ACC112 (cell line): ENCODE measurements around the gene ACADVL.

ENCODE experiments used
- H2AFZ ChIP-seq: fragments of 200-600 bp; sonication (generic); one replicate; pipeline ENCODE4 v1.6.0; 2017; ENCODE audit warnings: antibody characterized with exemption, low read length; ENCODE audit not compliant: unreplicated experiment
- H3K27ac ChIP-seq: fragments of 200-600 bp; sonication (generic); 2 replicates; pipeline ENCODE4 v1.5.1; 2014; ENCODE audit warnings: low read depth, mild to moderate bottlenecking, antibody characterized with exemption, low read length, moderate library complexity
- H3K27me3 ChIP-seq: fragments of 200-600 bp; sonication (generic); 2 replicates; pipeline ENCODE4 v1.6.1; 2014; ENCODE audit warnings: mild to moderate bottlenecking, antibody characterized with exemption, low read length, moderate library complexity, mixed read lengths; ENCODE audit not compliant: insufficient read depth
- H3K36me3 ChIP-seq: fragments of 200-600 bp; sonication (generic); 2 replicates; pipeline ENCODE4 v1.6.1; 2016; ENCODE audit warnings: mild to moderate bottlenecking, antibody characterized with exemption, low read length, moderate library complexity, mixed read lengths; ENCODE audit not compliant: insufficient read depth
- H3K4me1 ChIP-seq: fragments of 200-600 bp; sonication (generic); one replicate; pipeline ENCODE4 v1.6.1; 2016; ENCODE audit warnings: low read length, mixed read lengths; ENCODE audit not compliant: insufficient read depth, unreplicated experiment, control insufficient read depth
- H3K4me3 ChIP-seq: fragments of 200-600 bp; sonication (generic); 2 replicates; pipeline ENCODE4 v1.5.1; 2014; ENCODE audit warnings: mild to moderate bottlenecking, low read depth, low read length
- H3K79me2 ChIP-seq: fragments of 200-600 bp; sonication (generic); one replicate; pipeline ENCODE4 v1.6.0; 2016; ENCODE audit warnings: low read length; ENCODE audit not compliant: control insufficient read depth, unreplicated experiment, insufficient read depth

Gene ACADVL

GRCh38 chr17:7208754-7209460 is 10.8 kb upstream of the ACADVL start:
- H3K79me2 ChIP-seq: peaks cover 57% of the 10 kb centered on the region
- no peak overlapping the region for H2AFZ ChIP-seq
- no peak overlapping the region for H3K4me3 ChIP-seq
- H3K4me1 ChIP-seq: peaks cover 29% of the 10 kb centered on the region
- no peaks in the 10 kb centered on the region for H3K27me3 ChIP-seq
- H3K36me3 ChIP-seq: no peaks in the 10 kb centered on the region
- no peak overlapping the region for H3K27ac ChIP-seq

- H3K27ac ChIP-seq: no peak overlapping the region
- H3K4me3 ChIP-seq: no peak overlapping the region
- no peak overlapping the region for H2AFZ ChIP-seq
- H3K36me3 ChIP-seq: no peaks in the 10 kb centered on the region
- H3K79me2 ChIP-seq: peaks cover 63% of the 10 kb centered on the region
- peaks cover 32% of the 10 kb centered on the region for H3K4me1 ChIP-seq
- H3K27me3 ChIP-seq: no peaks in the 10 kb centered on the region
These were observed 8.1 kb upstream of the ACADVL start for GRCh38 chr17:7211491-7212273.

- peak overlapping the region; percentile 87 for H3K27ac ChIP-seq
- peaks cover 34% of the 10 kb centered on the region for H3K4me1 ChIP-seq
These were observed 5.8 kb upstream of the ACADVL start for GRCh38 chr17:7213895-7214299.

GRCh38 chr17:7214300-7215135 is 5.2 kb upstream of the ACADVL start:
- peak overlapping the region; percentile 87 for H3K27ac ChIP-seq
- H2AFZ ChIP-seq: no peak overlapping the region

More at GRCh38 chr17:7213895-7214299, 5.8 kb upstream of the ACADVL start:
- no peaks in the 10 kb centered on the region for H3K36me3 ChIP-seq
- no peak overlapping the region for H2AFZ ChIP-seq
- H3K79me2 ChIP-seq: peaks cover 58% of the 10 kb centered on the region
- no peaks in the 10 kb centered on the region for H3K27me3 ChIP-seq
- peak overlapping the region; percentile 73 for H3K4me3 ChIP-seq

GRCh38 chr17:7215136-7215638 is 4.6 kb upstream of the ACADVL start:
- H3K79me2 ChIP-seq: peaks cover 50% of the 10 kb centered on the region
- peak overlapping the region; percentile 87 for H3K27ac ChIP-seq
- H3K27me3 ChIP-seq: no peaks in the 10 kb centered on the region
- H3K4me3 ChIP-seq: peak overlapping the region; percentile 73
- H3K4me1 ChIP-seq: peaks cover 40% of the 10 kb centered on the region
- no peak overlapping the region for H2AFZ ChIP-seq
- no peaks in the 10 kb centered on the region for H3K36me3 ChIP-seq

More at GRCh38 chr17:7214300-7215135, 5.2 kb upstream of the ACADVL start:
- H3K36me3 ChIP-seq: no peaks in the 10 kb centered on the region
- no peaks in the 10 kb centered on the region for H3K27me3 ChIP-seq
- peaks cover 54% of the 10 kb centered on the region for H3K79me2 ChIP-seq
- peak overlapping the region; percentile 73 for H3K4me3 ChIP-seq
- H3K4me1 ChIP-seq: peaks cover 40% of the 10 kb centered on the region

- peak overlapping the region; percentile 91 for H3K4me3 ChIP-seq
- no peaks in the 10 kb centered on the region for H3K27me3 ChIP-seq
- no peak overlapping the region for H2AFZ ChIP-seq
- peaks cover 44% of the 10 kb centered on the region for H3K4me1 ChIP-seq
- H3K79me2 ChIP-seq: peaks cover 50% of the 10 kb centered on the region
- peak overlapping the region; percentile 87 for H3K27ac ChIP-seq
- no peaks in the 10 kb centered on the region for H3K36me3 ChIP-seq
These were observed 4.0 kb upstream of the ACADVL start for GRCh38 chr17:7215652-7216180.

- Histone ChIP-seq H3K27ac (peak overlapping the region; percentile 11; the same call in 1 of the 2 replicates), H3K36me3 (no peaks in the 10 kb centered on the region), H3K4me3 (peak overlapping the region; percentile 91), H2AFZ (no peak overlapping the region), H3K4me1 (peaks cover 52% of the 10 kb centered on the region), H3K27me3 (no peaks in the 10 kb centered on the region), H3K79me2 (peaks cover 48% of the 10 kb centered on the region)
These were observed 3.3 kb upstream of the ACADVL start for GRCh38 chr17:7216242-7217112.

GRCh38 chr17:7217113-7217987 is 2.4 kb upstream of the ACADVL start:
- H3K4me1 ChIP-seq: peaks cover 54% of the 10 kb centered on the region
- H3K79me2 ChIP-seq: peaks cover 46% of the 10 kb centered on the region
- H3K27ac ChIP-seq: peak overlapping the region; percentile 16
- peak overlapping the region; percentile 91 for H3K4me3 ChIP-seq
- H2AFZ ChIP-seq: peak overlapping the region; percentile 80
- no peaks in the 10 kb centered on the region for H3K27me3 ChIP-seq
- H3K36me3 ChIP-seq: no peaks in the 10 kb centered on the region

GRCh38 chr17:7218166-7218565 is 1.6 kb upstream of the ACADVL start:
- H2AFZ ChIP-seq: peak overlapping the region; percentile 80
- H3K36me3 ChIP-seq: no peaks in the 10 kb centered on the region
- H3K27me3 ChIP-seq: no peaks in the 10 kb centered on the region
- peaks cover 54% of the 10 kb centered on the region for H3K4me1 ChIP-seq
- H3K27ac ChIP-seq: peak overlapping the region; percentile 16; the same call in 1 of the 2 replicates
- H3K79me2 ChIP-seq: peaks cover 40% of the 10 kb centered on the region
- peak overlapping the region; percentile 91 for H3K4me3 ChIP-seq
